ENCODE results near the gene PQBP1.
"Not testable (repeated sequence)": the region's sequence is repeated elsewhere in the genome, so short reads cannot be mapped to it uniquely, and the experiment has no call there.

The PQBP1 gene, protein sequence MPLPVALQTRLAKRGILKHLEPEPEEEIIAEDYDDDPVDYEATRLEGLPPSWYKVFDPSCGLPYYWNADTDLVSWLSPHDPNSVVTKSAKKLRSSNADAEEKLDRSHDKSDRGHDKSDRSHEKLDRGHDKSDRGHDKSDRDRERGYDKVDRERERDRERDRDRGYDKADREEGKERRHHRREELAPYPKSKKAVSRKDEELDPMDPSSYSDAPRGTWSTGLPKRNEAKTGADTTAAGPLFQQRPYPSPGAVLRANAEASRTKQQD

DNA sequence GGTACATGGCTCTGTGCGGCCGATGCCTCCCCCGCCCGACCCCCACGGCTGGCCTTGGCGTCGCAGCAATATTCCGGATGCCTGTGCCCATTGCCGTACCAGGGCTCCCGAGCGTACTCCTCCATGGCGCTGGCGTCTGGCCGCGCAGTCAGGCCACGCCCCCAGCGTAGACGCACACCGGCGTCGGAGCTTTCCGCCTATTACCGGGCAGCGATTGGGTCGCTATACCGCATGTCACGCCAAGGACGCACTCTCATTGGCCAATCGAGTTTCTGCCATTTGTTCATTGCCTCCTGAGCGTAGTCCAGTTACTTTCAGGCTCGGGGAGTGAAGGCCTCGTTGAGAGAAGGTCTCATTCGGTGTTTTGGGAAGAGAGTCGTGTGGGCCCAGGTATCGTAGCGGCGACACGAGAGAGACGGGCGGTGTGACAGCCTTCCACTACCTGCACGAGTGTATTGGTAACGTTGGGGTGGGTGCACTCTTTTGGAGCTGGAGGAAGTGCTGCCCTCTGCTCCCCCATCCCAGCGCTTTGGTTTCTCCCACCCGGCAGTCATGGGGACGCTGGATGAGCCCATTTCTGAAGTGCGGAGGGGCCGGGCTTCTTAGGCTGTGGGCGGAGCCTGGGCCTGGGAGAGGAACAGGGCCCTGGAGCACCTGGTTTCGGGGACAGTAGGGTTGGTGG is at the start of gene PQBP1, which contains the start of gene TIMM17B:
Gene PQBP1 (plus strand): TSS at position 306 of the 682 bp plus-strand sequence. CDS start 580 bp downstream, outside the sequence.
Gene TIMM17B (minus strand): TSS at position 144 of the 682 bp plus-strand sequence. CDS start 19 bp downstream, at position 125.
- peak within 1 kb of the TSS; percentile 93 for H3K4me3 ChIP-seq (ENCODE audit: low read depth, low read length)
- peaks cover 28% of the 10 kb centered on the region for H3K36me3 ChIP-seq (ENCODE audit: control insufficient read depth, insufficient read depth, low read length)
- no peaks in the 10 kb centered on the region for H3K27me3 ChIP-seq (ENCODE audit: control insufficient read depth, insufficient read depth, low read length)
- peaks cover 3% of the 10 kb centered on the region for H3K4me1 ChIP-seq (ENCODE audit: control insufficient read depth, insufficient read depth, low read length)
- no peaks in the 10 kb centered on the region for H3K9me3 ChIP-seq (ENCODE audit: control insufficient read depth, insufficient read depth, low read length)
- H3K9ac ChIP-seq (ENCODE audit: low read depth, low read length): peak within 1 kb of the TSS; percentile 87

DNA sequence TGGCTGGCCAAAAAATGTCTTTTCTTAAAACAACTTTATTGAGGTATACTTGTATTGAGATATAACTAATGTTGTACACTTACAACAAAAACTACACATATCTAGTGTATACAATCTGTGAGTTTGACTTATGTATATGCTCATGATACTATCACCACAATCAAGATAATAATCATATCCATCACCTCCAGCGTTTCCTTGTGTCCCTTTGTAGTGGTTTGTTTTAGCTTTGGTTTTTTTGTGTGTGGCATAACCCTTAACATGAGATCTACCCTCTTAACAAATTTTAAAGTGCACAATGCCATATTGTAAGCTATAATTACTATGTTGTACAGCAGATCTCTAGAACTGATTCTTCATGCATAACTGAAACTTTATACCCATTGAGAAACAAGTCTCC is 48.9 kb upstream of the PQBP1 start:
- H3K9me3 ChIP-seq (ENCODE audit: control insufficient read depth, insufficient read depth, low read length): no peaks in the 10 kb centered on the region
- H3K9ac ChIP-seq (ENCODE audit: low read depth, low read length): no peak overlapping the region
- H3K27me3 ChIP-seq (ENCODE audit: control insufficient read depth, insufficient read depth, low read length): no peaks in the 10 kb centered on the region
- no peak overlapping the region for H3K4me3 ChIP-seq (ENCODE audit: low read depth, low read length)
- no peaks in the 10 kb centered on the region for H3K36me3 ChIP-seq (ENCODE audit: control insufficient read depth, insufficient read depth, low read length)
- H3K4me1 ChIP-seq (ENCODE audit: control insufficient read depth, insufficient read depth, low read length): no peaks in the 10 kb centered on the region

GRCh38 chrX:48852857-48853256 is 44.9 kb upstream of the PQBP1 start:
- Histone ChIP-seq H3K9me3 (ENCODE audit: control insufficient read depth, insufficient read depth, low read length) (no peaks in the 10 kb centered on the region), H3K4me3 (ENCODE audit: low read depth, low read length) (no peak overlapping the region), H3K4me1 (ENCODE audit: control insufficient read depth, insufficient read depth, low read length) (no peaks in the 10 kb centered on the region), H3K9ac (ENCODE audit: low read depth, low read length) (no peak overlapping the region), H3K36me3 (ENCODE audit: control insufficient read depth, insufficient read depth, low read length) (no peaks in the 10 kb centered on the region), H3K27me3 (ENCODE audit: control insufficient read depth, insufficient read depth, low read length) (no peaks in the 10 kb centered on the region)

- H3K9me3 ChIP-seq (ENCODE audit: control insufficient read depth, insufficient read depth, low read length); H3K4me1 ChIP-seq (ENCODE audit: control insufficient read depth, insufficient read depth, low read length); H3K27me3 ChIP-seq (ENCODE audit: control insufficient read depth, insufficient read depth, low read length); H3K36me3 ChIP-seq (ENCODE audit: control insufficient read depth, insufficient read depth, low read length); H3K9ac ChIP-seq (ENCODE audit: low read depth, low read length); H3K4me3 ChIP-seq (ENCODE audit: low read depth, low read length): not testable (repeated sequence)
Measured at GRCh38 chrX:48853494-48853893, 44.2 kb upstream of the PQBP1 start.

- H3K9me3 ChIP-seq (ENCODE audit: control insufficient read depth, insufficient read depth, low read length); H3K36me3 ChIP-seq (ENCODE audit: control insufficient read depth, insufficient read depth, low read length); H3K9ac ChIP-seq (ENCODE audit: low read depth, low read length): not testable (repeated sequence)
Measured at GRCh38 chrX:48854121-48854804, 43.5 kb upstream of the PQBP1 start.

GRCh38 chrX:48854898-48855297 is 42.8 kb upstream of the PQBP1 start:
- H3K36me3 ChIP-seq (ENCODE audit: control insufficient read depth, insufficient read depth, low read length): no peaks in the 10 kb centered on the region
- H3K9ac ChIP-seq (ENCODE audit: low read depth, low read length): no peak overlapping the region
- H3K4me1 ChIP-seq (ENCODE audit: control insufficient read depth, insufficient read depth, low read length): no peaks in the 10 kb centered on the region
- no peaks in the 10 kb centered on the region for H3K9me3 ChIP-seq (ENCODE audit: control insufficient read depth, insufficient read depth, low read length)
- H3K27me3 ChIP-seq (ENCODE audit: control insufficient read depth, insufficient read depth, low read length): no peaks in the 10 kb centered on the region
- H3K4me3 ChIP-seq (ENCODE audit: low read depth, low read length): no peak overlapping the region

More at GRCh38 chrX:48854121-48854804, 43.5 kb upstream of the PQBP1 start:
- not testable (repeated sequence) for H3K27me3 ChIP-seq (ENCODE audit: control insufficient read depth, insufficient read depth, low read length); H3K4me3 ChIP-seq (ENCODE audit: low read depth, low read length); H3K4me1 ChIP-seq (ENCODE audit: control insufficient read depth, insufficient read depth, low read length)

- Histone ChIP-seq H3K27me3 (ENCODE audit: control insufficient read depth, insufficient read depth, low read length) (no peaks in the 10 kb centered on the region), H3K4me1 (ENCODE audit: control insufficient read depth, insufficient read depth, low read length) (no peaks in the 10 kb centered on the region), H3K36me3 (ENCODE audit: control insufficient read depth, insufficient read depth, low read length) (no peaks in the 10 kb centered on the region), H3K9ac (ENCODE audit: low read depth, low read length) (no peak overlapping the region), H3K4me3 (ENCODE audit: low read depth, low read length) (no peak overlapping the region), H3K9me3 (ENCODE audit: control insufficient read depth, insufficient read depth, low read length) (no peaks in the 10 kb centered on the region)
Measured at GRCh38 chrX:48864210-48864609, 33.5 kb upstream of the PQBP1 start.

- H3K36me3 ChIP-seq (ENCODE audit: control insufficient read depth, insufficient read depth, low read length); H3K4me3 ChIP-seq (ENCODE audit: low read depth, low read length); H3K9me3 ChIP-seq (ENCODE audit: control insufficient read depth, insufficient read depth, low read length); H3K9ac ChIP-seq (ENCODE audit: low read depth, low read length); H3K27me3 ChIP-seq (ENCODE audit: control insufficient read depth, insufficient read depth, low read length); H3K4me1 ChIP-seq (ENCODE audit: control insufficient read depth, insufficient read depth, low read length): not testable (repeated sequence)
Measured at GRCh38 chrX:48872017-48872416, 25.7 kb upstream of the PQBP1 start.

DNA sequence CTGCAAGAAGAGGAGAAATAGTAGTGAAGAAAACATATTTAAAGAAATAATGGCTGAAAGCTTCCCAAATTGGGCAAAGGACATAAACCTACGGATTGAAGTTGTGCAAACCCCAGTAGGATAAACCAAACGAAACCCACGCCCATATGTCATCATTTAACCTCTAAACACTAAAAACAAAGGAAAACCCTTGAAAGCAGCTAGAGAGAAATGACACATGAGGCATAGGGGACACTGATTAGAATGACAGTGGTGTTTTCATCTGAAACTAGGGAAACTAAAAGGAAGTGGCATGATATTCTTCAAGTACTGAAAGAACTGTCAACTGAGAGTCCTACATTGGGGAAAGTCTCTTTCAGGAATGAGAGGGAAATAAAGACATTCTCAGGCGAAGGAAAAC is 20.8 kb upstream of the PQBP1 start:
- H3K9ac ChIP-seq (ENCODE audit: low read depth, low read length); H3K27me3 ChIP-seq (ENCODE audit: control insufficient read depth, insufficient read depth, low read length); H3K9me3 ChIP-seq (ENCODE audit: control insufficient read depth, insufficient read depth, low read length); H3K4me3 ChIP-seq (ENCODE audit: low read depth, low read length); H3K36me3 ChIP-seq (ENCODE audit: control insufficient read depth, insufficient read depth, low read length); H3K4me1 ChIP-seq (ENCODE audit: control insufficient read depth, insufficient read depth, low read length): not testable (repeated sequence)

- no peaks in the 10 kb centered on the region for H3K4me1 ChIP-seq (ENCODE audit: control insufficient read depth, insufficient read depth, low read length)
- H3K36me3 ChIP-seq (ENCODE audit: control insufficient read depth, insufficient read depth, low read length): no peaks in the 10 kb centered on the region
- H3K9ac ChIP-seq (ENCODE audit: low read depth, low read length): no peak overlapping the region
- H3K4me3 ChIP-seq (ENCODE audit: low read depth, low read length): no peak overlapping the region
- no peaks in the 10 kb centered on the region for H3K9me3 ChIP-seq (ENCODE audit: control insufficient read depth, insufficient read depth, low read length)
- H3K27me3 ChIP-seq (ENCODE audit: control insufficient read depth, insufficient read depth, low read length): no peaks in the 10 kb centered on the region
Measured at GRCh38 chrX:48883729-48884128, 14.0 kb upstream of the PQBP1 start.

- H3K4me1 ChIP-seq (ENCODE audit: control insufficient read depth, insufficient read depth, low read length); H3K4me3 ChIP-seq (ENCODE audit: low read depth, low read length); H3K36me3 ChIP-seq (ENCODE audit: control insufficient read depth, insufficient read depth, low read length); H3K27me3 ChIP-seq (ENCODE audit: control insufficient read depth, insufficient read depth, low read length); H3K9me3 ChIP-seq (ENCODE audit: control insufficient read depth, insufficient read depth, low read length); H3K9ac ChIP-seq (ENCODE audit: low read depth, low read length): not testable (repeated sequence)
Measured at GRCh38 chrX:48886586-48886985, 11.1 kb upstream of the PQBP1 start.

All from iPS-15b (cell line).